HG03439 (cell line): Measurements from ENCODE around the gene KCNQ2.

ENCODE experiments used
- ATAC-seq: cut with Tn5 transposase; IDR thresholded peaks from one replicate; pipeline ENCODE4 v1.9.1; 2021; ENCODE audit warnings: mild to moderate bottlenecking, moderate library complexity; ENCODE audit not compliant: unreplicated experiment

The KCNQ2 gene

DNA sequence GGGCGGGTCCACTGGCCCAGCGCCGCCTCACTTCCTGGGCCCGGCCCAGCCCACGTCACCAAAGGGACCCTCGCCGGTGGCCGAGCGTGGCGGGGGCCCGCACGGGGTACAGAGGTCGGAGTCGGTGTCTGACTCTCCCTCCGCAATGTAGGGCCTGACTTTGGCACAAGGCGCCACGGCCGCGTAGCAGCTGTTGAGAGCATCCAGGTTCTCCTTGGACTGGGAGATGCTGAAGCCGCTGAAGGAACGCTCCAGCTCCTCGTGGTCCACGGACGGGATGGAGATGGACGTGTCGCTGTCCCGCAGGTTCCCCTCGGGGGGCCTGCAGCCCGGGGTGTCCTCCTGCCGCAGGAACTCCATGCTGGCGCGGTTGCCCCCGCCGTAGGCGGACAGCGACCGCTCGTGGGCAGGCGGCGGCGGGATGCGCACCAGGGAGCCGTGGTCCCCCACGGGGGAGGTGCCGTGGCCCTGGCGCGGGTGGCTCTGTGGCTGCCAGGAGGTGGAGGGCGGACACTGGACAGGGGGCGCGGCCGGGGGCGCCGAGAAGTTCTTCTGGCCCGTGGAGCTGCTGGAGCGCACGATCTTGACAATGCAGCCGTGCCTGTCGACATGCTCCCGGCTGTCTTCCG is 65.7 kb downstream of the KCNQ2 start:
- no peak for ATAC-seq

DNA sequence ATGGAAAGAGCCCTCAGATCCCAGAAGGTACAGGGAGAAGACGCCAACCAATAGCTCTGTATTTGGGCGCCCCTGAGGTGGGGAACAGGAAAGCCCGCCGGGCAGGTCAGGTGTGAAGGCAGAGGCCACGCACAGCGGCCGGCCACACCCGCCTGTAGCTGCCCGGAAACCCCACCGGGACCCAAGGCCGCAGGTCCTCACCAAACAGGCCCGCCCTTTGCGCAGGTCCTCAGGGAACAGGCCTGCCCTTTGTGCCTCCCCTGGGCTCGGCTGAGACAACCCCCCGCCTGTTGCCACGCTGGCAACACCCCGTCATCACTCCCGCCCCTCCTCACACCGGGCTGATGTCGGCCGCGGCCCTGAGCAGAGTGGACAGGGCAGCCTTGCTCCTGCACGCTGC is 66.4 kb downstream of the KCNQ2 start:
- no peak for ATAC-seq

DNA sequence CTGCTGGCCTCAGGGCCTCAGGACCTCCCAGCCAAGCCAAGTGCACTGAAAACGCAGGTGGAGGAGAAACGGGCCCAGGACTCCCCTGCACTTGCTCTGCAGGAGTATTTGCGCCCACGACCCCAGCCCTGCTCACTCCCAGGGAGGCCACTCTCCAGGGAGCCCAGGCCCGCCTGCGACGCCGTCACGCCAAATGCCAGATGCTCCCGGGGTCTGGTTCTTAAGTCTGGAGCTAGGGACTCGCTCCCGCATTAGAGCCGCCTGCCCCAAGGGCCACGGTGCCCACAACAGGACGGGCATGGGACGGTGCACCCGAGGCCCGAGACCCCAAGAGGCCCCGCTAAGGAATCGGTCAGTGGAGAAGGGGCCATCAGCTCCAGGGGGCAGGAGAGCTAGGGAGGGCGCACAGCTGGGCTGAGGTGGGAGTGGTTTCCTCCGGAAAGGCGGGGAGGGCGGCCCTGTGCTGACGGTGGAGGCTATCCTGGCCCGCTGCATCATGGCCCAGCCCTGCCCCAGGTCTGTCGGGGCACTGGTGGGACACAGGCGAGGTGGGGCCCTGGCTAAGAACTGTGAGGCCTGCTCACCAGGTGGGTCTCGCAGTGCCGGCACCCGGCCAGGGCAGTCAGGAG is 67.2 kb downstream of the KCNQ2 start:
- no peak for ATAC-seq

DNA sequence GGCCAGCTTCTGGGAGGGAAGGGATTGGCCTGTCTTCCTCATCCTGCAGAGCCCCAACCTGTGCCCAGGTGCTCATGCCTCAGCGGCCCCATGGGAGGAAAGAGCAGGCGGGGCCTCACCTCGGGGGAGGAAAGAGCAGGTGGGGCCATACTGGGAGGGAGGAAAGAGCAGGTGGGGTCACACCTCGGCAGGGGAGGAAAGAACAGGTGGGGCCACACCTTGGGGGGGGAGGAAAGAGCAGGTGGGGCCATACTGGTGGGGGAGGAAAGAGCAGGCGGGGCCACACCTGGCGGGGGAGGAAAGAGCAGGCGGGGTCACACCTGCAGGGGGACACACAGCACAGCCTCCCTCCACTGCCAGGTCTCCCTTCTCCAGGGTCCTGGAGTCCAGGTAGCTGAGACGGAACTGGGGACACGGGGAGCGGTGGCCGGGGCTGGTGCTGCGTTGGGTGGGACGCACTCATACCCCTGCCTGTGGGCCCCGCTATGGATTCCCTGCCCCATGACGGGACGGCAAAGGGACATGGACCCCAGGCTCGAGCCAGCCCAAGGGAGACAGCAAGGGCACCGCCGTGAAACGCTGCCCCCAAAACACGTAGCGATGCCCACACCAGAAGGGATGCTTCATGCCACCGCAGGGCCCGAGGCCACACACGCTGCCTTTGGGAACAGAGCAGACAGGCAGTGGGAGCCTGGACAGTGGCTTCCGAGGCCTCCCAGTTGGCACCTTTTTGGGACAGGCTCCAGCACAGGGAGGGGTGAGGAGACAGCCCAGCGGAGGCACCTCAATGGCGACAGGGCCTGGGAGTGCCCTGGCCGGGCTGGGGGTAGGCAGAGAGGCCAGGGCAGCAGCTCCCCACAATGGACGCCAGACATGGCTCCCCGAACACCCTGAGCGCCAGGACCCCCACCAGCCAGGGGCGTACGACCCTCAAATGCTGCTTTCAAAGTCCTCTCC is 68.0 kb downstream of the KCNQ2 start:
- no peak for ATAC-seq

DNA sequence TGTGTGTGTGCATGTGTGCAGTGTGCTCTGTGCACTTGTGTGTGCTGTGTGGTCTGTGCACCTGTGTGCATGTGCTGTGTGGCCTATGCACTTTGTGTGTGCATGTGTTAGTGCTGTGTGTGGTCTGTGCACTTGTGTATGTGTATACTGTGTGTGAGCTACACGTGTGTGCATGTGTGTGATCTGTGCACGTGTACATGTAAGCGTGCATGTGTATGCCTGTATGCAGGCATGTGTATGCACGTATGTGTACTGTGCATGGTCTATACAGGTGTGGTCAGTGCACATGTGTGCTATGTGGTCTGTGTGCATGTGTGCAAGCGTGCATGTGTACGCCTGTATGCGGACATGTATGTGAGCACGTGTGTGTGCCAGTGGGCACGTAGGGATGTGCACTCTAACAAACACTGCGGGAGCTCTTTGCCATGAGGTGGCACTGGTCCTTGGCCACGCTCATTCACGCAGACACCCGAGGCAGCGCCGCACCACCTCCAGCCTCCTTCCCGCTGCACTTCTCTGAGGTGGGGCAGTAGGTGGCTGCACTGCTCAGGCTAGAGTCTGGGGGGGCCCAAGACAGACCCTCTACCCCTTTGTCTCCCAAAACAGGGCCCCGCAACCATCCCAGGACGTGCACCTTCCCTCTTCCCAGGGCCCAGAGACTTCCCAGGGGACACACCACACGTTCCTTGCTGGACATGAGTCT is 68.9 kb downstream of the KCNQ2 start:
- ATAC-seq, result no peak

DNA sequence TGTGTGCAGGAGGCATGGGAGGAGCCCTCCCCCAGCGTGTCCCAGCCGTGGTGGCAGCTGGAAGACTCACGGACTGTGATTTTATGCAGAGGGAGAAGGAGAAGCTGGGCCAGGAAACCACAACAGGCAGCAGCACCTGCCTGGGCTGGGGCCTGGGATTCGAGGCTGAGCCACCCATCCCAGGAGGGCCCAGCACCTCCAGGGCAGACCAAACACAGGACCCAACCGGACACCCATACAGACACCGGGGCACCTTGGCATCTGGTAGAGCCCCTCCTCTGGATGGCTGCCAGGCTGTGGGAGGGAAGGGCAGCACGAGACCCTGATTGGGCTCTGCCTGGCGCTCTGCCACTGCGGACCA is 69.6 kb downstream of the KCNQ2 start:
- no peak for ATAC-seq

DNA sequence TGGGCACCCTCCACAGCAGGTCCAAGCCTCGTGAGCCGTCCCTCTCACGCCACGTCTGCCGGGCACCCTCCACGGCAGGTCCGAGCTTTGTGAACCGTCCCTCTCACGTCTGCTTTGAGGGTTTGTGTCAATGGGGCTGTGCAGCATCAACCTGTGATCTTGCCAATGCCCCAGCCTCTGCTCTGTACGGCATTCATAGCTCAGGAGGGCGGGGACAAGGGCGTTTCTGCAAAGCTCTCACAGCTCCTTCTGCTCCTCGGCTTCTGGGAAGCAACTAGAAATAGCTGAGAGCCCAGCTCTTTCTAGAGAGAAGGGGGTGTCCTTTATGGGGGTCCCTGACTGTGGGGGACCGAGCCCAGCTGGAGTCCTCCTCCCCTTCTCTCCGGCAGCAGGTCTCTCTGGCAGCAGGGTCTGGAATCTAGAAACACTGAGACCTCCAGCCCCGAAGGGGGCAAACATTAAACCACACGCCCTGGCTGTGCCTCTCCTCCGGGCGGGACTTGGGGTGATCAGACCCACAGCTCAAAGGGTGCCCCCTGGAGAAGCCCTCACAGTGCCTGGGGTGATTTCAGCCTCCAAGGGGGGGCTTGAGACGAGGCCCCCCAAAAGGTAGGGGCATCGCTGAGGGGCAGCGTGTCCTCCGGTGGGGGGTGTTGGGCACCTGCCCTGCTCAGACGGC is 70.1 kb downstream of the KCNQ2 start:
- ATAC-seq, result no peak

DNA sequence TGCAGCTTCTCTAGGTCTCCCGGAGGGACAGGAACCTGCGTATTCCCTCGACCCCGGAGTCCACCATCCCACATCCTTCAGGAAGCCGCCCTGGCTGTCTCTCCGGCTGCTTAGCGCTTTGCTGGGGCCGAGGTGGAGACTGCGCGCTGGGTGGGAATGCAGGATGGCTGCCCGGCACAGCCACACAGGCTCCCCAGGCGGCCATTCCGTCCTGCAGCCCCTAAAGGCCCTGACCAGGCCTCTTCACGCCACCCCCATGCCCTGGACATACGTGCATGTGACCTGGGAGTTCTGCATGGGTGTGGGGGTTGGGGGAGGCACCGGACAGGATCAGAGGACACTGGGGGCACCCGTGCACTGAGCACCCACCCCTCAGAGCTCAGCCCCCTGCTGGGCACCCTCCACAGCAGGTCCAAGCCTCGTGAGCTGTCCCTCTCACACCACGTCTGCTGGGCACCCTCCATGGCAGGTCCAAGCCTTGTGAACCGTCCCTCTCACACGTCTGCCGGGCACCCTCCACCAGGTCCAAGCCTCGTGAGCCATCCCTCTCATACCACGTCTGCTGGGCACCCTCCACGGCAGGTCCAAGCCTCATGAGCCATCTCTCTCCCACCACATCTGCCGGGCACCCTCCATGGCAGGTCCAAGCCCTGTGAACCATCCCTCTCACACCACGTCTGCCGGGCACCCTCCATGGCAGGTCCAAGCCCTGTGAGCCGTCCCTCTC is 70.9 kb downstream of the KCNQ2 start:
- ATAC-seq, result no peak

DNA sequence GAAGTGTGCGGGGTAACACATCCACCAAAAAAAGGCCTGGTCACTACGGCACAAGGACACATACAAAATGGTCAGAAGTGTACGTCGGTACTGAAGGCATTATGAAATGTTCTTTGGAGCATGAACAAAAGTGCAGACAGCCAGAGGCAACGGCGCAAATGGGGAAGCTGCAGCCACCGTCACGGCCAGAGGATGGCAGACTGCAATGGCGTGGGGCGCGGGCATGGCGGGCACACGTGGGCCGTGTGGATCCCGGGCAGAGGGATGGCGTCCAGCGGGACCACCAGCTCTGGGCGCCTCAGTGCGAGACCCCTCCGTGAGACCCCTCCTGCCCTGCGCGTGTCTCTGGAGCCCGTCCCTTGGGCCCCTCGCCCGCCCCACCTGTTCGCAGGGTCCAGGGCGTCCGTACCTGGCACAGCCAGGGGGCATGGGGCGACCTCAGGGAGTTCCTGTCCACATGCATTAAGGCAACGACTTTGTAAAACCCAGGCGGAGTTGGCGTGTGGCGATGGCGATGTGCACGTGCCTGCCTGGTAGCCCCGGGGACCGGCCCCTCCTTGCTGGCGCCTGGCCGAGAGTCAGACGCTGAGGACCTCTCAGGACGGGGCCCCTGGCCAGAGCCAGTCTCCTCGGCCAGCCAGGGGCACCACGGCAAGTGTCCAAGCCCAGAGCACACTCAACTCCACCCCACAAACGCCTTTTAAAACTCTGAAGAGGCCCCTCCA is 71.8 kb downstream of the KCNQ2 start:
- no peak for ATAC-seq

DNA sequence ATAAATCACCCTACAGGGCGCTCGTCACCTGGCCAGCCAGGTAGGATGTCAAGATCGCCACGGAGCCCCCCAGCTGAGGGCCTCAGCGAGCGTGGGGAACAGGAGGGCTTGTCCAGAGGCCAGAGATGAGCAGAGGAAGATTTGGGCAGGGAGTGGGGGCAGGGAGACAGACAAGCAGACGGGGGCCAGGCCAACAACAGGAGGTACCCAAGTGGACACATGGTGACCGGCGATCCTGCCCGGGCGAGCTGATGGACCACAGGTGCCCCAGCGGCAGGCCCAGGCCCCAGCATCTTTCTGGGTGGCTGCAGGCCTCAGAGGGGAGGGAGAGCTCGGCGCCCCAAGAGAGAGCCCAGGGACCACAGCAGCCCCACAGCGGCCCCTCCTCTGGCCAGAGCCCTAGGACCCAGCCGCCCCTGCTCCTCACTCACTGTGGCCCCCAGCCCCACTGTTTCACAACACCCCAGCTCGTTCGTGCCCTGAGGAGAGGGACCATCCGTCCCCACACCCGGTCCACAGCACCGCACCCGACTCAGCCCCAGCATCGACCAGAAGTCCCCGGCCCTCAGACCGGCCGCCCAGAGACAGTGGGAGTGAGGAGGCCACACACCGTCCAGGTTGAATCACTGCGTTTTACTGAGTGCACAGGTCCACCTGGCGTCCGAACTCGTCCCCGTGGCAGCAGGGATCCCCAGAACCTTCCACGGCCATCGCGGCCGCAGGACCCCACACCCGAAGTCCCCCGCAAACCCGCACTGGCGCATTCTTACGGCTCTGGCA is 72.7 kb downstream of the KCNQ2 start:
- ATAC-seq, result no peak

DNA sequence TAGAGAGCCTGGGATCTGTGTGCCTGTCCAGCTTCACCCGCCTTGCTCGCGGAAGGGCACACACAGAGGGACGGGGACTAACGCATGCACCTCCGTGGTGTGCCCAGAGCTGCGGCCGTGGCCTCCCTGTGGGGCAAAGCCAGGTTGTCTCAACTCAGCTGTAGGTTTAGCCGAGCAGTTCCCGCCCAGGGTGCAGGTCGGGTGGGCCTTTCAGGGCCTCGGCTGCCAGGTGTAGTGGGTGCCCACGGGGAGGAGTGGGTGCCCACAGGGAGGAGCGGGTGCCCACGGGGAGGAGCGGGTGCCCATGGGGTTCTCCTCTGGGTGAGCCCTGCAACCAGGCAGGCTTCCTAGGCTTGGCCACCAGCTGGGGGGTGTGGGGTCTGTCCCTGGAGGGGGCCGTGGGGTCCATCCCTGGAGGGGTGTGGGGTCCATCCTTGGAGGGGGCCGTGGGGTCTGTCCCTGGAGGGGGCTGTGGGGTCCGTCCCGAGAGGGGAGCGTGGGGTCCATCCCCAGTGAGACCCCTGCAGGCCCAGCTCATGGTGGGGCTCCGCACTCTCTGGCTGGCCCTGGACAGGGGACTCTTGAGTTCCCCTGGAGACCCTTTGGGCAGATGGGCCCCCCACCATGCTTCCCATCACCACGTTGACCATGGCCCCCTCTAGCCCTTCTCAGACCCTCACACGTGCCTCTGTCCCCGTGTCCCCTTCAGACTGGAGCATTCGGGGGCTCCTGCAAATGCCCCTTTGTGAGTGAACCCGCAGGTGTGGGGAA is 73.5 kb downstream of the KCNQ2 start:
- ATAC-seq, result no peak

DNA sequence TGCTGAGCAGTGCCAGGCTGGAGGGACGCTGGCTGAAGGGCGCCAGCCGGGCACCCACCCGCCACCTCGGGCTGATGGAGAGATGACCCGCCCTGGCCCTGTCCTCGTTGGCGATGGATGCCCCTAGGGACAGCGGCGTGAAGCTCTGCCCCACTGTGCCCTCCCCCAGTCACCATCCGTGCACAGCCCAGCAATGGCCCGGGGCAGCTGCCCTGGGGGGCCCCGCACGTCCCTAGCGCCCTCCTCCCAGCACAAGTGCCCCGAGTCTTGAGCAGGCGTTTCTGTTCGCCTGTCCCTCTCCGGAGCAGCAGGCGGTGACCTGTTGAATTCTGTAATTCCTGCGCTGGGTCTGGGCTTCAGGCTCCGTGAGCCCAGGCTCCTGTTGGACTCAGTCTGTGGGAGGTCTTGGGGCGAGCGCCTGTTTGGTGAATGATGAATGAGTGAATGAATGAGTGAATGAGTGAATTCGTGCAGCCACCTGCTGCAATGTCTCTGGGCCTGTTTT is 74.5 kb downstream of the KCNQ2 start:
- ATAC-seq, result no peak

DNA sequence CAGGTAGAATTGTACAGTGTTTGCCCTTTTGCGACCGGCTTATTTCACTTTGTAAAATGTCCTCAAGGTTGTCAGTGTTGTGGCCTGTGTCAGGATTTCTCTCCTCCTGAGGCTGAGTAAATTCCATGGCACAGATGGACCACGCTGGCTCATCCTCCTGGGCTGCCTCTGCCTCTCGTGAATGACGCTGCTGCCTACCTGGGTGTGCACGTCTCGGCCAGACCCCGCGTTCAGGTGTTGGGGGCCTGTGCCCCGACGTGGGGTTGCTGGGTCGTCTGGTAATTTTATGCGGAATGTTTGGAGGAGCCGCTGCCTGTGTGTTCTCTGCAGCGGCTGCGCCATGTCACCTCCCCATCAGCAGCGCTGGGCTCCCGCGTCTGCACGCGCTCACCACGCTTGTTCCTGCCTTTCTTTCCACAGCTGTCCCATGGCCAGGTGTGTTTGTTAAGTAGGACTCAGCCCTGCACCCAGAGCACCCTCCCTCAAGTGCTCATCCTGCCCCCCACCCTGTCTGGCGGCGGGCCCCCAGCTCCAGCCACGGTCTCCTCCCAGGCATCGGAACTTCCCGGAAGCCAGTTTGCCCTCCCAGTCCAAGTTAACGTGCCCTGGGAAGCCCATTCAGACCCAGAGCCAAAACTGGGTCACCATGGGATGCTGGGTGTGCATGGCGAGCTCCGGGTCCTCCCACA is 75.2 kb downstream of the KCNQ2 start:
- ATAC-seq, result no peak

DNA sequence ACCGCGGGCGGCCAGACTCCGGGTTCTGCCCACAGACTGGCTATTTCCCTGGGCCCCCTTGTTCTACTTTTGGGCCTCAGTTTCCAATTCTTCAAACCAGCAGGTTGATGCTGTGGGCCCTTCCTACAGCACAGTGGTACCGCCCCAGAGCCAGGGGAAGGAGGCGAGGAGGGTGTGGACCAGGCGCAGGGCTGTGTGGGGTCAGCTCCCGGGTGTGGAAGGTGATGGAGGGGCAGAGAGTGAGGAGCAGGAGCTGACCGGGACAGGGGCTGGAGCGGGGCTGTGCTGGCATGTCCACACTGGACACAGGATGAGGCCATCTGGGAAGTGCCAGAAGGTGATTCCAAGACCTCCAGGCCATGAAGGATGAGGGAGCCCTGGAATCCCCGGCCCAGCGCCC is 76.2 kb downstream of the KCNQ2 start:
- ATAC-seq, result no peak

DNA sequence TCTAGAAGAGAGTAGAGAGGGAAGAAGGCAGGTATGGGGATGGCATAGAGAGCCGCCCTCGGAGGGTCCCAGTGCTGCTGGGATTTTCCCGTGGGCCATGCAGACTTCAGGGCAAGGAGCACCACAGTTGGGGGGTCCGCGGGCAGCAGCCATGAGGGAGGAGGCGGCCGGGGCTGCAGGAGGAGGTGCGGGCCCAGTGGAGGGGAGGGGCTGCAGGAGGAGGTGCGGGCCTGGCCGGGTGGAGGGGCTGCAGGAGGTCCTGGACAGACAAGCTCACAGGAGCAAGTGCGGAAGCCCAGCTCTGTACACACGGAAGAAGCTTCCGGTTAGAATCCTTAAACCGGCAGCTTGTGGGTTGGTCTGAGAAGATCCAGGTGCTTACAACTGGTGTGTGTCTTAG is 76.7 kb downstream of the KCNQ2 start:
- no peak for ATAC-seq

DNA sequence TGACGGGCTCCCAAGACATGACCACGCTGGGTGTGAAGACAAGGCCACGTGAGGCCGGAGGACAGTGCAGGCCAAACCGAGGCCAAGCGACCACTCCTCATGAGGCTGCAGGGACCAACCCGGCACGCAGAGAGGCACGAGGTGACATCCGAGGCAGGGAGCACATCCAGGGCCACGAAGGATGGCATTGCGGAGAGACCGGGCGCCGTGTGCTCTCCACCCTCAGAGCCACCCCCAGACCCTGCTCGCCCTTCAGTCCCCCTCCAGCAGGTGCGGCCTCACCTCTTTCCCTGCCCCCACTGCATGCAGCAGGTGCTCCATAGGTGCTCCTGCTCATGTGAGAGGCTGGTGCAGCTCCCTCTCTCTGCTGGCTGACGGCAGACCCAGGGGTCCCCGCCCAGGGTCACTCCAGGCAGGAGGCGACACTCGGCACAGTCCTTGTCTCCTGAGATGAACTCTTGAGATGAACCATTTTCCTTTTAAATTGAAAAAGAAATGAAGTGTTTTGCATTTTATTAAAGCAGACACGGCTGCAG is 77.5 kb downstream of the KCNQ2 start:
- no peak for ATAC-seq
